Measurements from ENCODE around the gene TBX1. TPM values are rescaled to one million over a fixed set of nuclear protein-coding genes. Genes with fewer than 3 reads are reported as not detected.

TBX1 gene
- total and polyA plus RNA-seq, 5 donors, result 0.19 to 1.4 (median 0.88) TPM

DNA sequence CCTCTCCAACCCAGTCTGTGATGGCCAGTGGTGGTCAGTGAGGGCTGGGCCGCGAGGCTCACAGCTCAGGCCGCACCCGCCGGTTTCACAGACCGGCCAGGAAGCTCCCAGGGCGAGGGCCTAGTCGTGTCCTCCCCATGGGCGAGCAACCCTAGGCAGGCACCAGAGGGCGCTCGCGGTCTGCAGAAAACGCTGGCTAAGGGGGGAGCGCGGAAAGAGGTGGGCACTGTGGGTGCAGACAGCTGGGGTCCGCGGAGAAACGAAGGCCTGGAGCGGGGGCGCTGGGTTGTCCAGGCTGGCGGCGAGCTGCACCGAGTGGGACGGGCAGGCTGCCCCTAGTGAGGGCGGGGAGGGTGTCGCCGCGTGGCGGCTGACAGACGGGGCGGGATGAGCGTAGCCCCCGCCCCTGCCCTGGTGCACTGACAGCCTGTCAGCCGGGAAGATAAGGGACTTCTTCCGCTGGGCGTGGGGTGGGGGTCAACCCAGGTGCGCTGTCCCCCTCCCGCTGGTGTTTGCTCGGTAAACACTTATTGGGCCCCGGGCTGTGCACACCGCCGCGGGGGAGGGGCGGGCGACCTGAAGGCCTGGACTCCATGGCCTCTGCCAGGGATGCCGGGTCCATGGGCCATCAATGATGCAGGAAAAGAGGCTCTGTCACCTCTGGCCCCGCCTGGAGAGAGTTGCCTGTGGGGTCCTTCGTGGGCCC, 29.8 kb upstream of the TBX1 start:
- Histone ChIP-seq H3K9me3 (ENCODE audit: control insufficient read depth, low read length) (no peaks in the 10 kb centered on the region), H3K4me1 (ENCODE audit: control insufficient read depth, insufficient read depth, low read length) (no peaks in the 10 kb centered on the region), H3K4me3 (ENCODE audit: low read length) (no peak overlapping the region), H3K27me3 (ENCODE audit: control insufficient read depth, insufficient read depth) (no peaks in the 10 kb centered on the region), H3K27ac (ENCODE audit: low read length) (no peak overlapping the region)
- ATAC-seq, result peak; percentile 86 to 91
- WGBS, result 4% methylated on average over 48 of the region's 48 CpGs
- intact Hi-C loops (cut with DNase I), result loop anchor here (2.0 kb wide), 1 partner anchor 180 kb away; no protein-coding TSS in a partner anchor
- peak; percentile 89 to 96 (median 94) for DNase-seq

DNA sequence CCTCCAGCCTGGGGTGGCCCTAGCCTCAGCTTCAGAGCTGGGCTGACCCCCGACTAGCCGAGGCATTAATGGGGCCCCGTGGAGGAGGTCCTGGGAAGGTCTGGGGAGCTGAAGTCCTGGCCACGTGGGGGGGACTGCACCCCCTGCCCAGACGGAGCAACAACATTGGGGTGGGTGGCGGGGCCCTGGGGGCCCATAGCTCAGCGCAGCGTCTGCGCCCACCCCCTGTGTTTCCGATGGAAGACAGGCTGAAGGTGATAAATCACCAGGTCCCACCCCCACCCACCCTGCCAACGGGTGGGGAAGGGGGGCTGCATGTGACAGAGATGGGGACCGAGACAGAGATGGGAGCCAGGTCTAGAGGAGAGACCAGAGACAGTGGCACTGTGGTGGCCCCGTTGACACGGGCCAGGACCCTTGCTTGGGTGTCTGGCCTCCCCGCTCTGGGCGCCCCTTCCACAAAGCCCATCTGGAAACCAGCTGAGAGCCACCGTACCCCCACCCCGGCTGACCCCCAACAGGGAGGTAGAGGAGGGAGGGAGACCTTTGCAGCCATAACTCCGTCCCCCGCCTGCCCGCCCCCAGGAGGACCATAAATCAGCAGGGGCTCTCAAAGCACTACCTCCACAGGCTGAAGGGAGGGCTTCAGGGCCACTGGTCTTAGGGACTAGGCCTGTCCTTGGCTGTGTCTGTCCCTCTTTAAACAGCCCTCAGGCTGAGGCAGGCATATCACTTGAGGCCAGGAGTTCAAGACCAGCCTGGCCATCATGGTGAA, 29.0 kb upstream of the TBX1 start:
- H3K9me3 ChIP-seq (ENCODE audit: control insufficient read depth, low read length), result no peaks in the 10 kb centered on the region
- intact Hi-C loops (cut with DNase I), result loop anchor here (2.0 kb wide), 1 partner anchor 179 kb away; no protein-coding TSS in a partner anchor
- ATAC-seq (no peak), DNase-seq (peak in 1 of 3 donors; percentile 49)
- H3K4me3 ChIP-seq (ENCODE audit: low read length), result no peak overlapping the region
- no peak overlapping the region for H3K27ac ChIP-seq (ENCODE audit: low read length)
- WGBS, result 69% methylated on average over 21 of the region's 21 CpGs
- H3K27me3 ChIP-seq (ENCODE audit: control insufficient read depth, insufficient read depth), result no peaks in the 10 kb centered on the region
- no peaks in the 10 kb centered on the region for H3K4me1 ChIP-seq (ENCODE audit: control insufficient read depth, insufficient read depth, low read length)

DNA sequence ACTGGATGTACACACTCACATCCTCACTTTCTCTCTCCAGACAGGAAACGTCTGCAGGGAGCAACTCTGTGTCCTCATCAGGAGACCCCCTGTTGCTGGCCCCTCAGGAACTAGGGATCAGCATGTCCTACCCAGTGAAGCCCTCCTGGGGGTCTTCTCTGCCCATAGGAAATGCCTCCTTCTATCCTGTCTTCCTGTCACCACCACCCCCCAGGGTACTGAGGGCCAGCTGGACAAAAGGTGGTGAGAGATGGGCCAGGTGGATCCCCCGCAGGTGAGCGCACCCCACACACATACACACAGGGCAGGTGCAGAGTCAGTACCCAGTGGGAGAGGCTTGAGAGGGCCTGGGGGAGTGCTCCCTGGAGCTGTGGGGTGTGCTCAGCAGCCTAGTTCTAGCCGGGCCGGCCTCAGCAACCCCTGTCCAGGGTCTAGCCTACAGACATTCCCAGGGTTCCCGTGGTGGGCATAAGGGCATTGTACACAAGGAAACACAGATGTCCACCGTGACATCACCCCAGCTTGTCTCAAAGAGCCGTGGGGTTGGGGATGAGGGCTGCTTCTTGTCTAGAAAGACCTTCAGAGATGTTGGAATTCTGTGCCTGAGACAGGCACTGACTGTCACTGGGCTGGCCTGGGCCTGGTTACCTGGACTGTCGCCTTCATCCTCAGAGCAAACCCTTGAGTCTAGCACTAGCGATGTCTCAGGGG, 28.0 kb upstream of the TBX1 start:
- intact Hi-C loops (cut with DNase I), result no loop called here
- no peak for DNase-seq
- Histone ChIP-seq H3K4me1 (ENCODE audit: control insufficient read depth, insufficient read depth, low read length) (no peaks in the 10 kb centered on the region), H3K9me3 (ENCODE audit: control insufficient read depth, low read length) (no peaks in the 10 kb centered on the region), H3K4me3 (ENCODE audit: low read length) (no peak overlapping the region), H3K27ac (ENCODE audit: low read length) (no peak overlapping the region), H3K27me3 (ENCODE audit: control insufficient read depth, insufficient read depth) (no peaks in the 10 kb centered on the region)
- WGBS, result 86% methylated on average over 10 of the region's 10 CpGs
- no peak for ATAC-seq

DNA sequence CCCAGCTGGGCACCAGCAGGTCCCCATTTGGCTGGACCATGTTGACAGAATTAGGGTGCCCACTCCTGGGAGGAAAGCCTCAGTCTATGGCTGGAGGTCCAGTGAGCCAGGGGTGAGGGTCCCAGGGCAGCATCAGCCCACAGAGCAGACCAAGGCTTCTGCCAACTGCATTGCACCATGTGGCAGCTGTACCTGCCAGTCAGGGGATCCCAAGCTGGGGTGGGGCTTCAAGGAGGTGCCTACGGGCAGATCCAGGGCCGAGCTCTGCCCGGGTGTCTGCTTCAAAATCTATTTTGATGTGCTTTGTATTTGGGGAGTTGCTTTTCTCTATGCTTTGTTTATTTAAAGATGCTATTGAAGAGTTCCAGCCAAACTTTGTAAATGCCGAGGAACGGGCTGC, 26.8 kb upstream of the TBX1 start:
- 71% methylated on average over 5 of the region's 5 CpGs for WGBS
- intact Hi-C loops (cut with DNase I), result no loop called here
- H3K4me1 ChIP-seq (ENCODE audit: control insufficient read depth, insufficient read depth, low read length), result no peaks in the 10 kb centered on the region

DNA sequence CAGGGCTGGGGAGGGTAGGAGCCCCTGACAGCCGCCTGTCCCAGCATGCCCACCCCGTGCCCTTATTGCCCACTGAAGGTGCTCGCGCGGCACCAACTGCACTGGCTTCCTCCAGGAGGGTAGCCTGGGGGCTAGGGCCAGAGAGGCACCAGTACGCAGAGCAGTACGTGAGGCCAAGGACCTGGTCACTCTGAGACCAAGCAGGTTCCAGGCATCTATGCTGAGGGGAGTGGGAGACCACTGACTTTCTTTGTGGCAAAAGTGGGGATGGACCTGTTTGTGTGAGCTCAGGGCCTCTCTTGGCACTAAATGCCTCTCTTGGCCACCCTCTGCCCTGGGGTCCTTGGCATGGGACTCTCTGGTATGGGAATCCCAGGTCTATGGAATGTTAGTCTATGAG, 26.4 kb upstream of the TBX1 start:
- DNase-seq, result no peak
- intact Hi-C loops (cut with DNase I), result no loop called here
- no peaks in the 10 kb centered on the region for H3K27me3 ChIP-seq (ENCODE audit: control insufficient read depth, insufficient read depth)
- WGBS, result 91% methylated on average over 7 of the region's 7 CpGs
- ATAC-seq, result no peak
- H3K27ac ChIP-seq (ENCODE audit: low read length), result no peak overlapping the region
- no peak overlapping the region for H3K4me3 ChIP-seq (ENCODE audit: low read length)
- no peaks in the 10 kb centered on the region for H3K9me3 ChIP-seq (ENCODE audit: control insufficient read depth, low read length)
- H3K4me1 ChIP-seq (ENCODE audit: control insufficient read depth, insufficient read depth, low read length), result no peaks in the 10 kb centered on the region

More for the DNA sequence above, 26.8 kb upstream of the TBX1 start:
- ATAC-seq (no peak), DNase-seq (no peak)
- Histone ChIP-seq H3K9me3 (ENCODE audit: control insufficient read depth, low read length) (no peaks in the 10 kb centered on the region), H3K4me3 (ENCODE audit: low read length) (no peak overlapping the region), H3K27me3 (ENCODE audit: control insufficient read depth, insufficient read depth) (no peaks in the 10 kb centered on the region), H3K27ac (ENCODE audit: low read length) (no peak overlapping the region)

DNA sequence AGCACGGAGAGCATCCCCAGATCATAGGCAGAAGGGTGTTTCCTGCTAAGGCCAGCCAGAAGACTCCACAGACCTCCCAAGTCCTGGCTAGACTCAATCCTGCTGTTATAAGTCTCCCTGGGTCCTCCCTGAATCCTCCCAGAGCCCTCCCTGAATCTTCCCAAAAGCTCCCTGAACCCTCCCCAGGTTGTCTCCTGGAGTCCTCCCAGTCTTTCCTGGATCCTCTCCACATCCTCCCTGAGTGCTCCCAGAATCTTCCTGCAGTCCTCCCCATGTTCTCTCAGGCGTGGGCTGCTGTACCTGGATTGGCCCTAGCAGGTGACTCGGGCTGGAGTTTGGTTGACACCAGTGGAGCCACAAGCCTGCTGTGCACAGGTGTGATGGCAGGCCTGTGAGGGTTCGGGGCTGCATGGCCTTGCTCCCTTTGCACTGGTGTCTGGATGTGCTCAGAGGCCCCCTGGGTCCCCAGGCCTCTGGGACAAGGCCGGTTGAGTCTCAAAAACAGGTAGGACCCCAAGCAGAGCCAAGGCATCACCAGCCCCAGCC, 25.7 kb upstream of the TBX1 start:
- Histone ChIP-seq H3K27ac (ENCODE audit: low read length) (no peak overlapping the region), H3K4me3 (ENCODE audit: low read length) (no peak overlapping the region), H3K27me3 (ENCODE audit: control insufficient read depth, insufficient read depth) (no peaks in the 10 kb centered on the region), H3K9me3 (ENCODE audit: control insufficient read depth, low read length) (no peaks in the 10 kb centered on the region), H3K4me1 (ENCODE audit: control insufficient read depth, insufficient read depth, low read length) (no peaks in the 10 kb centered on the region)
- intact Hi-C loops (cut with DNase I), result no loop called here
- no peak for DNase-seq
- no peak for ATAC-seq
- WGBS, result 85% methylated on average over 5 of the region's 5 CpGs

DNA sequence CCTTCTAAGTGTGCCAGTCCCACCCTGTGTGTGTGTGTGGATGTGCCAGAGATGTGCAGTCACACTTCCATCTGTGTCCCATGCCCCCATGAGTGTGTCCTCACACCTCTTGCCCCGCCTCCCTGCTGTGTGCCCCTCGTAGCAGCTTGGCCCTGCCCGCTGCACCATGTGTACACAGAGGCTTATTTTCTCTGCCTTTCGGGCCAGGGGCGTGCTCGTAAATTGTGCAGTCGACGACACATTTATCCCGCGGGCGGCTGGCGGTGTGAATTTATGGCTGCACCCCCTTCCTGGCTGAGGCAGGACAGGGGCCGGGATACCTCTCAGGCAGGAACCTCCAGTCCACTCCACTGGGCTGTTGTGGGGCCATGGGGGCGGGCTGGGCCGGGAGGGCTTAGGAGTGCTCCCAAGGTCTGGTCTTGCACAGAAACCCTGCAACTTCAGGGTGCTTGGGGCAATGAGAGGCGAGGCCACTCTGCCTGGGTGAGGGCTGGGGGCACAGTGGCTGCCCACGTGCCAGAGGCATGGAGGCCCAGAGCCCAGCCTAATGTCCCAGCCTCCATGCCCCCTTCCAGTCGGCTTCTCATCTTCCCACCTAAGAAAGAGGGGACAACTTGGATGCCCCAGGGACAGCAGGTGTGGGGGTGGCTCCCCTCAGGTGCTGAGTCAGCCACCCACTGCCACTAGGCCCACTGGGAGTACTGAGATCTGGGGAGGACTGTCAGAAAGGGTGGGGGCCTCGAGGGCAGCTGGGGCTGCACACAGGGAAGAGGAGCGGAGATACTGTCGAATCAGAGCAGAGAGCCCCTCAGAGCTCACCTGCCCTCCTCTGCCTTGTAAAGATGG, 24.7 kb upstream of the TBX1 start:
- Histone ChIP-seq H3K9me3 (ENCODE audit: control insufficient read depth, low read length) (no peaks in the 10 kb centered on the region), H3K27me3 (ENCODE audit: control insufficient read depth, insufficient read depth) (no peaks in the 10 kb centered on the region), H3K4me1 (ENCODE audit: control insufficient read depth, insufficient read depth, low read length) (no peaks in the 10 kb centered on the region), H3K4me3 (ENCODE audit: low read length) (no peak overlapping the region), H3K27ac (ENCODE audit: low read length) (no peak overlapping the region)
- WGBS, result 88% methylated on average over 21 of the region's 21 CpGs
- DNase-seq (peak in 1 of 3 donors; percentile 53), ATAC-seq (no peak)
- intact Hi-C loops (cut with DNase I), result no loop called here

DNA sequence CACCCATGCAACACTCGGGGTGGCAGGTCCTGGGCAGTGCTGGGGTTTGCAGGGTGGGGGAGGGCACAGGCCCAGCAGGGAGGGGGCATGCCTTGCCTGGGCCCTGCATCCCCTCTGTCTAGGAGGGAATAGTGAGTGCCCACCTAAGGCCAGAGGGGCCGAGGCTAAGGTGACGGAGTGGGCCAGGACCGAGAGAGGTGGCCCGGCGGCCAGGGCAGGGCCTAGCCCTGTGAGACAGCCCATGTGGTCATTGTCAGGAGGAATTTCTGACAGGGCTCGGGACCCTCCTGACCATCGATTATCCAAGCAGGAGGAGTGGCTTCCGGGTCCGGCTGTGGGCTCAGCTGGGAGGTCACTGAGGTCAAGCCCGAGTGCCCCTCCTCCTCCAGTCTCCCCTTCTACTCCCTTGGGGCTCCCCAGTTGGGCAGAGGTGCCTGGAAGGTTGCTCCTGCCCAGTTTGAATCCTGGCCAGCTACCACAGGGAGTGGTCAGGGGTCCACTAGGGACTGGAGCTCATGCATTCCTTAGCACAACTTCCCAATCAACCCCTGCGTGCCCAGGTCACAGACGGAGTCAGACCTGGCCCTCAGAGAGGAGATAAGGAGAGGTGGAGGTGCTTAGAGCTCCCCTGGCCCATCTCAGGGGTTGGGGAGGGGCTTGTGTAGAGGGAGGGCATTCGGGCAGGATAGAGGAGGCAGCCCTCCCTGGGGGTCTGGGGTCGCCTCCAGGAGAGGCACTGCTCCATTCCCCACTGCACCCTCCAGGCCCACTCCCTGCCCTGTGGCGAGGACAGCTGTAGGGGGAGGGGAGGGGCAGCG, 22.5 kb upstream of the TBX1 start:
- no peaks in the 10 kb centered on the region for H3K27me3 ChIP-seq (ENCODE audit: control insufficient read depth, insufficient read depth)
- no peak overlapping the region for H3K27ac ChIP-seq (ENCODE audit: low read length)
- no peaks in the 10 kb centered on the region for H3K9me3 ChIP-seq (ENCODE audit: control insufficient read depth, low read length)
- ATAC-seq, result no peak
- intact Hi-C loops (cut with DNase I), result no loop called here
- H3K4me1 ChIP-seq (ENCODE audit: control insufficient read depth, insufficient read depth, low read length), result no peaks in the 10 kb centered on the region
- DNase-seq, result no peak
- no peak overlapping the region for H3K4me3 ChIP-seq (ENCODE audit: low read length)
- 75% methylated on average over 17 of the region's 17 CpGs for WGBS

DNA sequence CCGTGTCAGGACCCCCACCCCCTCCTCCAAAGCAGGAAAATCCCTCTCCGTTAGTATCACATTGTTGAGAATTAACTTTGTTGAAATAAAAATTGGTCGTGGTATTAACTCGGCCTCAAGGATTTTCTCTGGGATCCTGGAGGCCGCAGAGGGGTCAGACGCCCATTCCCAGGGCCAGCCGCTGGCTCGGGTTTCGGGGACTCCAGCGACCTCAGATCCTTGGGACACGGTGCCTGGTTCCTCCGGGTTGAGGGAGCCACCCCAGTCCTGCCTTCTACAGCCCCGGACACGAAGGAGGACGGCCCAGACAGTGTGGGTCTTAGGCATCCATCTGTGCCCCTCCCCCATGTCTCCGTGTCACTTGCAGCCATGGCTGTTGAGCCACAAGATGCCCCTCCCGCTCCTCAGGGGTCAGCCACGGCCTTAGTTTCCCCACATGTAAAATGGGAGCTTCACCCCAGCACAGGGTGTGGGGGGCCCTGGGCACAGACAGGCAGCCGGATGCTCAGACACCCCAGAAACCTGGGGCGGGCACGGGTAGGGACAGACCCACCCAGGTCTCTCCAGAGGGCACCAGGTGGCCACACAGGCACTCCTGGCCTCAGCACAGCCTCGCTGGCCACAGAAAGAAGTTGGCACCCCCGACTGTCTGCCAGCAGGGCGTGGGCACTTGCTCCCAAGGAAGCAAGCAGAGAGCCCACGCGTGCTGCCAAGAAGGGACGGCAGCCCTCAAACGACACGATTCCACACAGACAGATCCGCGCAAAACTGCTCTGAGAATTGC, 21.7 kb upstream of the TBX1 start:
- WGBS, result 67% methylated on average over 31 of the region's 31 CpGs
- DNase-seq, result no peak
- Histone ChIP-seq H3K4me1 (ENCODE audit: control insufficient read depth, insufficient read depth, low read length) (no peaks in the 10 kb centered on the region), H3K4me3 (ENCODE audit: low read length) (no peak overlapping the region), H3K27ac (ENCODE audit: low read length) (no peak overlapping the region), H3K27me3 (ENCODE audit: control insufficient read depth, insufficient read depth) (no peaks in the 10 kb centered on the region), H3K9me3 (ENCODE audit: control insufficient read depth, low read length) (no peaks in the 10 kb centered on the region)
- intact Hi-C loops (cut with DNase I), result no loop called here
- no peak for ATAC-seq
